PC-3 (cell line): Measurements from ENCODE around the gene CTNNA2.

Experiments used
- CTCF ChIP-seq: fragments of 300-600 bp; sonication (generic); conservative IDR thresholded peaks from 2 replicates; pipeline ENCODE4 v1.5.1; 2017; ENCODE audit warnings: antibody characterized with exemption, low read depth, mild to moderate bottlenecking, low read length
- EZH2 ChIP-seq: fragments of 300-600 bp; sonication (generic); IDR thresholded peaks from one replicate; pipeline ENCODE4 v1.6.1; 2017; ENCODE audit warnings: antibody characterized with exemption, mild to moderate bottlenecking, low read length; ENCODE audit not compliant: unreplicated experiment
- EZH2phosphoT487 ChIP-seq: fragments of 300-600 bp; sonication (generic); IDR thresholded peaks from 2 replicates; pipeline ENCODE4 v1.6.1; 2018; ENCODE audit warnings: mild to moderate bottlenecking, antibody characterized with exemption, low read length, borderline replicate concordance

- TF ChIP-seq EZH2 (no peak), CTCF (no peak), EZH2phosphoT487 (no peak)
Observed at GRCh38 chr2:80291656-80292055, 778.8 kb downstream of the CTNNA2 start.
